GM12878 (cell line): ENCODE measurements around the gene NUP210. TPM values are rescaled to one million over a fixed set of nuclear protein-coding genes. Genes with fewer than 3 reads are reported as not detected.

Experiments
- ATAC-seq: fragments of 200-7000 bp; cut with Tn5 transposase; 3 replicates; pipeline ENCODE4 v1.9.1; 2020; ENCODE audit warnings: mild to moderate bottlenecking, moderate library complexity
- BruUV-seq: library from RNA; stranded (reverse); fragments of 400-500 nt; replicated peaks from 2 replicates; lab custom pipeline; 2021; lab: Mats Ljungman, UMichigan
- CTCF ChIA-PET: fragments of 300-600 bp; sonication (Branson Sonifier 250); formaldehyde crosslinking; extraction: SDS; loops from one replicate; lab custom pipeline; 2021; ENCODE audit warnings: inconsistent platforms; lab: Yijun Ruan, JAX
- POLR2A ChIA-PET: fragments of 350-600 bp; formaldehyde crosslinking; extraction: SDS; loops from one replicate; lab custom pipeline; 2021; ENCODE audit warnings: inconsistent platforms; lab: Charles Lee
- RAD21 ChIA-PET: fragments of 300-600 bp; sonication (Branson Sonifier 250); formaldehyde crosslinking; loops from one replicate; lab custom pipeline; 2023; ENCODE audit warnings: antibody characterized with exemption; ENCODE audit not compliant: unreplicated experiment; lab: Charles Lee
- SMC1A ChIA-PET: fragments of 300-600 bp; sonication (Branson Sonifier 250); formaldehyde crosslinking; loops from one replicate; lab custom pipeline; 2023; ENCODE audit not compliant: unreplicated experiment, uncharacterized antibody; lab: Charles Lee
- DNase-seq: peaks from one replicate; pipeline ENCODE4 v3.0.0-alpha.2; 2011; ENCODE audit warnings: low read depth, low spot score
- FAIRE-seq: peaks from 3 replicates; lab custom pipeline; 2011; peaks lifted over from hg19 to GRCh38; lab: Jason Lieb, UNC
- H2AFZ ChIP-seq: 2 replicates; pipeline ENCODE4 v1.6.0; 2011; ENCODE audit warnings: low read depth, low read length, control low read depth; ENCODE audit not compliant: control insufficient read depth
- H3K27ac ChIP-seq: 2 replicates; pipeline ENCODE4 v1.5.1; 2011; ENCODE audit warnings: control low read depth; ENCODE audit not compliant: control insufficient read depth, insufficient read depth
- H3K27me3 ChIP-seq, 2 experiments: replicated peaks in 1 of 2; 2 replicates each; pipeline versions ENCODE4 v1.6.0 to v1.6.1; 2011; ENCODE audit warnings: low read length in 1 of 2; ENCODE audit not compliant: control insufficient read depth in 2 of 2, insufficient read depth in 2 of 2
- H3K36me3 ChIP-seq, 2 experiments: 2 replicates each; pipeline ENCODE4 v1.5.1; 2011; ENCODE audit warnings: low read length in 1 of 2; ENCODE audit not compliant: control insufficient read depth in 2 of 2, insufficient read depth in 2 of 2
- H3K4me1 ChIP-seq: 2 replicates; pipeline ENCODE4 v1.6.1; 2011; ENCODE audit warnings: mild to moderate bottlenecking, low read length, moderate library complexity, mixed read lengths; ENCODE audit not compliant: control insufficient read depth, insufficient read depth
- H3K4me2 ChIP-seq: 2 replicates; pipeline ENCODE4 v1.6.0; 2011; ENCODE audit warnings: control low read depth; ENCODE audit not compliant: control insufficient read depth, insufficient read depth
- H3K4me3 ChIP-seq: fragments of 200-600 bp; sonication (generic); 2 replicates; pipeline ENCODE4 v1.5.1; 2016
- H3K79me2 ChIP-seq: 2 replicates; pipeline ENCODE4 v1.6.0; 2011; ENCODE audit warnings: low read length; ENCODE audit not compliant: control insufficient read depth, insufficient read depth
- H3K9ac ChIP-seq: 2 replicates; pipeline ENCODE4 v1.8.0; 2011; ENCODE audit warnings: low read length, control low read depth, mixed read lengths; ENCODE audit not compliant: control insufficient read depth, insufficient read depth
- H3K9me3 ChIP-seq: replicated peaks from 3 replicates; pipeline ENCODE4 v1.5.1; 2011; ENCODE audit warnings: mild to moderate bottlenecking, low read length; ENCODE audit not compliant: control insufficient read depth, insufficient read depth
- H4K20me1 ChIP-seq: 2 replicates; pipeline ENCODE4 v1.6.0; 2011; ENCODE audit not compliant: control insufficient read depth, insufficient read depth
- ASH2L ChIP-seq: fragments of 300-600, 200-600 bp; sonication (generic); IDR thresholded peaks from 2 replicates; pipeline ENCODE4 v1.6.1; 2017; ENCODE audit warnings: low read depth, mild to moderate bottlenecking, borderline replicate concordance
- ATF3 ChIP-seq: IDR thresholded peaks from 2 replicates; pipeline ENCODE4 v1.6.1; 2011; ENCODE audit warnings: low read depth, mild to moderate bottlenecking, low read length, moderate library complexity, borderline replicate concordance; ENCODE audit errors: extremely low read depth
- E2F4 ChIP-seq: IDR thresholded peaks from 2 replicates; pipeline ENCODE4 v1.6.1; 2012; ENCODE audit warnings: low read depth, low read length, improper control_type of control experiment
- ETV6 ChIP-seq, 2 experiments: fragments of 450-650 bp in 1 of 2; IDR thresholded peaks in 1 of 2; conservative IDR thresholded peaks in 1 of 2; 2 replicates each; pipeline ENCODE4 v1.6.1; 2014; ENCODE audit warnings: antibody characterized with exemption in 1 of 2, borderline replicate concordance in 1 of 2, low read depth in 1 of 2, mild to moderate bottlenecking in 1 of 2, moderate library complexity in 1 of 2
- MLLT1 ChIP-seq: fragments of 450-650 bp; IDR thresholded peaks from 2 replicates; pipeline ENCODE4 v1.6.1; 2016; ENCODE audit warnings: mild to moderate bottlenecking
- MYC ChIP-seq: IDR thresholded peaks from 2 replicates; pipeline ENCODE4 v1.6.1; 2011; ENCODE audit warnings: mild to moderate bottlenecking, low read length, moderate library complexity, inconsistent platforms; ENCODE audit not compliant: insufficient read depth, insufficient replicate concordance, insufficient read length, severe bottlenecking
- NFIC ChIP-seq: IDR thresholded peaks from 2 replicates; pipeline ENCODE4 v1.6.1; 2012; ENCODE audit warnings: low read depth, mild to moderate bottlenecking, inconsistent platforms, low read length, moderate library complexity
- USF1 ChIP-seq: IDR thresholded peaks from 2 replicates; pipeline ENCODE4 v1.6.1; 2011; ENCODE audit warnings: borderline replicate concordance, low read depth, mild to moderate bottlenecking, moderate library complexity, mixed read lengths, low read length; ENCODE audit not compliant: insufficient read depth; ENCODE audit errors: extremely low read length
- ZNF592 ChIP-seq: fragments of 450-650 bp; IDR thresholded peaks from 2 replicates; pipeline ENCODE4 v1.6.1; 2017; ENCODE audit warnings: mild to moderate bottlenecking, moderate library complexity
- ZNF622 ChIP-seq: fragments of 450-650 bp; IDR thresholded peaks from 2 replicates; pipeline ENCODE4 v1.6.1; 2017; ENCODE audit warnings: mild to moderate bottlenecking, inconsistent platforms
- WGBS: methylation state at CpG from one replicate; pipeline ENCODE4 v1.1.6; 2016; ENCODE audit warnings: low lambda C conversion rate; ENCODE audit not compliant: insufficient replicate concordance, insufficient coverage; ENCODE audit errors: missing lambda C conversion rate; 5-methylcytosine and 5-hydroxymethylcytosine counted together
- in situ Hi-C: fragments of 300-500 bp; cut with MboI; formaldehyde crosslinking; loops from 9 replicates; pipeline ENCODE4 v1.14.3; 2018; ENCODE audit warnings: mixed read lengths
- intact Hi-C: fragments of 100-400 bp; cut with micrococcal nuclease; formaldehyde crosslinking; loops from one replicate; pipeline ENCODE4 v1.14.2; 2022; ENCODE audit not compliant: unreplicated experiment
- polyA plus RNA-seq, 11 experiments: library from polyadenylated mRNA; depleted of rRNA in 4 of 11; unstranded in 6 of 11; stranded (reverse) in 5 of 11; fragments of >200 nt; fragmentation: Nextera tagmentation in 4 of 11; fragmentation: Illumina TruSeq in 1 of 11; extraction: Ambion mirVana in 4 of 11; extraction: Trizol in 1 of 11; gene quantifications; 1 replicate in 1 of 11; 2 replicates in 10 of 11; pipeline versions ENCODE4 v1.2.1 to v1.2.3, GENCODE V29; 2011 to 2016; ENCODE audit warnings: inconsistent platforms in 2 of 11, missing spikeins in 2 of 11, low read depth in 1 of 11
- total RNA-seq, 4 experiments: library from RNA; depleted of rRNA in 3 of 4; stranded (reverse); fragments of >200 nt in 3 of 4; fragmentation: Illumina TruSeq in 1 of 4; extraction: Trizol in 1 of 4; gene quantifications; 2 replicates each; pipeline versions ENCODE4 v1.2.1 to v1.2.3, GENCODE V29; 2013 to 2021

The NUP210 gene
- total and polyA plus RNA-seq, 10 of the 15 experiments (the other 5 are each of a cell fraction or from before 2014, with no cell fraction given), result 2.9 to 150 (median 76.0) TPM

GRCh38 chr3:13353506-13353905 is 66.6 kb downstream of the NUP210 start:
- ATAC-seq (no peak), FAIRE-seq (no peak), DNase-seq (no peak)
- no peaks in the 10 kb centered on the region for H3K27me3 ChIP-seq
- no peaks in the 10 kb centered on the region for H4K20me1 ChIP-seq
- 41% methylated on average over 5 of the region's 5 CpGs for WGBS
- no peaks in the 10 kb centered on the region for H3K79me2 ChIP-seq
- POLR2A ChIA-PET, result no interaction called here
- H3K4me2 ChIP-seq, result no peak overlapping the region
- H3K27ac ChIP-seq, result no peak overlapping the region
- in situ Hi-C loops (no loop called here), intact Hi-C loops (no loop called here)
- SMC1A ChIA-PET, result interaction anchor here (1.2 to 2.0 kb wide), 2 partner anchors 99 to 262 kb away, joined by 4 to 11 read pairs; no protein-coding TSS in a partner anchor
- H2AFZ ChIP-seq, result no peak overlapping the region
- H3K9ac ChIP-seq, result no peak overlapping the region
- BruUV-seq, result no TSS peak
- no peaks in the 10 kb centered on the region for H3K4me1 ChIP-seq
- CTCF ChIA-PET, result interaction anchor here (2.5 to 3.4 kb wide), 2 partner anchors 99 to 262 kb away, joined by 7 to 16 read pairs; no protein-coding TSS in a partner anchor
- RAD21 ChIA-PET, result interaction anchor here (1.2 kb wide), 1 partner anchor 261 kb away, joined by 4 read pairs; no protein-coding TSS in a partner anchor
- H3K4me3 ChIP-seq, result no peak overlapping the region
- H3K9me3 ChIP-seq, result no peaks in the 10 kb centered on the region
- H3K36me3 ChIP-seq, result peaks cover 33 to 56% of the 10 kb centered on the region in 2 experiments
- no peak for TF ChIP-seq E2F4
- TF ChIP-seq MLLT1, result no peak
- no peak for TF ChIP-seq NFIC
- TF ChIP-seq ASH2L, result no peak
- TF ChIP-seq ETV6 (conservative IDR thresholded peaks at IDR 0.05 in 1 of 2, IDR thresholded peaks at IDR 0.05 in 1 of 2; ENCODE audit: borderline replicate concordance in 1 of 2, low read depth in 1 of 2), result no peak
- TF ChIP-seq USF1, result no peak
- TF ChIP-seq ZNF592, result no peak
- TF ChIP-seq ZNF622, result no peak
- no peak for TF ChIP-seq MYC
- TF ChIP-seq ATF3, result no peak
